ENCODE data around the gene UBE2S. TPM values are rescaled to one million over a fixed set of nuclear protein-coding genes. Genes with fewer than 3 reads are reported as not detected.

The UBE2S gene
- total and polyA plus RNA-seq, 2 of the 8 experiments (the other 6 are each of a cell fraction or from before 2014, with no cell fraction given): 398 to 530 TPM

GRCh38 chr19:55350620-55351315 lies 56.8 kb downstream of the UBE2S start (continued):
- TF ChIP-seq CHD7 (IDR thresholded peaks at IDR 0.05; ENCODE audit: insufficient replicate concordance, low read length) (no peak), CBX8 (IDR thresholded peaks at IDR 0.05; ENCODE audit: borderline replicate concordance, low read depth, low read length) (no peak), ATF2 (IDR thresholded peaks at IDR 0.05; ENCODE audit: low read length) (no peak), RXRA (IDR thresholded peaks at IDR 0.05; ENCODE audit: insufficient read depth, low read depth, low read length) (no peak), USF2 (IDR thresholded peaks at IDR 0.05; ENCODE audit: low read length) (no peak), HDAC2 (IDR thresholded peaks at IDR 0.05; ENCODE audit: borderline replicate concordance in 1 of 2, low read depth in 2 of 2, low read length in 2 of 2) (no peak)

All from H1 (cell line).